DND-41 (cell line): ENCODE measurements around the gene VPS52.

Experiments
- EZH2 ChIP-seq: IDR thresholded peaks from 3 replicates; pipeline ENCODE4 v1.6.1; 2012; ENCODE audit warnings: borderline replicate concordance, low read depth, mild to moderate bottlenecking, moderate library complexity, low read length, inconsistent platforms; ENCODE audit not compliant: severe bottlenecking
- TF ChIP-seq, protein P1 (sequence below): IDR thresholded peaks from 2 replicates; pipeline ENCODE4 v1.5.1; 2012; ENCODE audit warnings: borderline replicate concordance, low read length, moderate library complexity, mild to moderate bottlenecking; ENCODE audit not compliant: poor library complexity, severe bottlenecking; ENCODE audit errors: extremely low read depth

DNA sequence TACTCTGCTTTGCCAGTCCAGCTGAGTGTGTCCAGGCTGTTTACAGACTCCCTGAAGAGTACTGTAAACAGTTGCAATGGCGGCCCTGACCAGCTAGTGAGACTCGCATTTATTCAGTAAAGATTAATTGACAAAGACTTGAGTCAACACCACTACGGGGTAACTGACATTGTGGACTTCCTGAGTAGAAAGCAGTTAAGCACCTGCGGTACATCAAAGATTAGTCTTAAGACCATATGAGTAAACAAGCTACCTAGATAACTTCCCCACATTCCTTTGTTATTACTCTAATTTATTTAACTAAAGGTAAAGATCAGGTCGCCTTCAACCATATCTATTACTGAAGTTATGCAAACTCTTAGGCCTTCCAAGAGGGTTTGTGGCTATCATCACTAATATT lies 12.6 kb downstream of the VPS52 start:
- TF ChIP-seq, protein P1, sequence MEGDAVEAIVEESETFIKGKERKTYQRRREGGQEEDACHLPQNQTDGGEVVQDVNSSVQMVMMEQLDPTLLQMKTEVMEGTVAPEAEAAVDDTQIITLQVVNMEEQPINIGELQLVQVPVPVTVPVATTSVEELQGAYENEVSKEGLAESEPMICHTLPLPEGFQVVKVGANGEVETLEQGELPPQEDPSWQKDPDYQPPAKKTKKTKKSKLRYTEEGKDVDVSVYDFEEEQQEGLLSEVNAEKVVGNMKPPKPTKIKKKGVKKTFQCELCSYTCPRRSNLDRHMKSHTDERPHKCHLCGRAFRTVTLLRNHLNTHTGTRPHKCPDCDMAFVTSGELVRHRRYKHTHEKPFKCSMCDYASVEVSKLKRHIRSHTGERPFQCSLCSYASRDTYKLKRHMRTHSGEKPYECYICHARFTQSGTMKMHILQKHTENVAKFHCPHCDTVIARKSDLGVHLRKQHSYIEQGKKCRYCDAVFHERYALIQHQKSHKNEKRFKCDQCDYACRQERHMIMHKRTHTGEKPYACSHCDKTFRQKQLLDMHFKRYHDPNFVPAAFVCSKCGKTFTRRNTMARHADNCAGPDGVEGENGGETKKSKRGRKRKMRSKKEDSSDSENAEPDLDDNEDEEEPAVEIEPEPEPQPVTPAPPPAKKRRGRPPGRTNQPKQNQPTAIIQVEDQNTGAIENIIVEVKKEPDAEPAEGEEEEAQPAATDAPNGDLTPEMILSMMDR, result no peak
- TF ChIP-seq EZH2, result no peak
